LNCAP (cell line): Measurements from ENCODE around the gene MAB21L2.

Source experiments
- TF ChIP-seq, protein P1 (sequence below): fragments of 450-650 bp; IDR thresholded peaks from 2 replicates; pipeline ENCODE4 v1.5.1; 2017; ENCODE audit warnings: mild to moderate bottlenecking

Gene MAB21L2

GRCh38 chr4:150547154-150547838 lies 34.7 kb upstream of the MAB21L2 start:
- TF ChIP-seq, protein P1, sequence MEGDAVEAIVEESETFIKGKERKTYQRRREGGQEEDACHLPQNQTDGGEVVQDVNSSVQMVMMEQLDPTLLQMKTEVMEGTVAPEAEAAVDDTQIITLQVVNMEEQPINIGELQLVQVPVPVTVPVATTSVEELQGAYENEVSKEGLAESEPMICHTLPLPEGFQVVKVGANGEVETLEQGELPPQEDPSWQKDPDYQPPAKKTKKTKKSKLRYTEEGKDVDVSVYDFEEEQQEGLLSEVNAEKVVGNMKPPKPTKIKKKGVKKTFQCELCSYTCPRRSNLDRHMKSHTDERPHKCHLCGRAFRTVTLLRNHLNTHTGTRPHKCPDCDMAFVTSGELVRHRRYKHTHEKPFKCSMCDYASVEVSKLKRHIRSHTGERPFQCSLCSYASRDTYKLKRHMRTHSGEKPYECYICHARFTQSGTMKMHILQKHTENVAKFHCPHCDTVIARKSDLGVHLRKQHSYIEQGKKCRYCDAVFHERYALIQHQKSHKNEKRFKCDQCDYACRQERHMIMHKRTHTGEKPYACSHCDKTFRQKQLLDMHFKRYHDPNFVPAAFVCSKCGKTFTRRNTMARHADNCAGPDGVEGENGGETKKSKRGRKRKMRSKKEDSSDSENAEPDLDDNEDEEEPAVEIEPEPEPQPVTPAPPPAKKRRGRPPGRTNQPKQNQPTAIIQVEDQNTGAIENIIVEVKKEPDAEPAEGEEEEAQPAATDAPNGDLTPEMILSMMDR, result no peak

DNA sequence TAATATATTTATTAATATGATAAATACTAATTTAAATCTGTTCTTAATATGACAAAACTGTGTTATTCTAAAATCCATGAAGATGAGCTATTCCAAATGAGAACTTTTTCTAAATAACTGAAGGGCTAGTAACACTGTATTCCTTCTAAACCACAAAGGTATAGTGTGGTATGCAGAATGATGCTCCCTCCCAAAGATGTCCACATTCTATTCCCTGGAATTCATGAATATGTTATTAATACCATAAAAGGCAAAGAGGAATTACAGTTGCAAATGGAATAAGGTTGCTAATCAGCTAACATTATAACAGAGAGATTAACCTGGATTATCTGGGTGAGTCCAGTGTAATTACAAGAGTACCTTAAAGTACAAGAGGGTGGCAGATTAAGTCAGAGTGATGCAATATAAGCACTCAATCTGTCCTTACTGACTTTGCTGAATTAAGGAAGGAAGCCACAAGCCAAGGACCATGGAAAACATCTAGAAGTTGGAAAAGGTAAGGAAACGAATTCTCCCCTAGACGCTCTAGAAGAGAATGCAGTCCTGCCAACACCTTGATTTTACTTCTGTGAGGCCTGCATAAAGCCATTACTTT lies 20.7 kb upstream of the MAB21L2 start:
- TF ChIP-seq, protein P1, result no peak

DNA sequence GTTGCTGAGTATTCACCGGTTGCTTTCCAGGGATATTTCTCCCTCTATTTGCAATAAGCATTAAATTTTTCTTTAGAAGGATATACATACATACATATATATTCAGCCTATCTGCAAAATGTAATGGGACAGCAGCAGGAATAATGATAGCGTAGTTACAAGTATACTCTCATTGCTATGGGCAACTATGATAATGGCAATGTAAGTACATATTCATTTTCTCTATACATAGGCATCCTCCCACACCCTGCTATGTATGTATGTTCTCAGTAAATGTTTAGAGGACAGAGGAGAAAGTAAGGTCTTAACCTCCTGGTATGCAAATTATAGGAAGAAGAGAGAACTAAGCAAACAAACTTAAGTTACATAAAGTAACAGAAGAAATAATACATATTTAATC lies 19.7 kb upstream of the MAB21L2 start:
- TF ChIP-seq, protein P1, result no peak

GRCh38 chr4:150562751-150563150 lies 19.2 kb upstream of the MAB21L2 start:
- TF ChIP-seq, protein P1, result no peak

GRCh38 chr4:150567070-150567469 lies 14.9 kb upstream of the MAB21L2 start:
- TF ChIP-seq, protein P1, result no peak

- TF ChIP-seq, protein P1, result no peak
Measured at GRCh38 chr4:150569384-150569987, 12.5 kb upstream of the MAB21L2 start.

GRCh38 chr4:150569998-150570535 lies 11.9 kb upstream of the MAB21L2 start:
- TF ChIP-seq, protein P1, result no peak
